Parathyroid adenoma (tissue), 2 donors: ENCODE results near the gene ELAVL4.

Source experiments
- H2AFZ ChIP-seq: fragments of 300-600 bp; sonication (generic); one replicate; pipeline ENCODE4 v1.7.0; 2017; ENCODE audit warnings: antibody characterized with exemption, mild to moderate bottlenecking
- H3K27ac ChIP-seq: fragments of 300-600 bp; sonication (generic); one replicate; pipeline ENCODE4 v1.7.0; 2017
- H3K27me3 ChIP-seq: fragments of 300-600 bp; sonication (generic); one replicate; pipeline ENCODE4 v1.7.0; 2017; ENCODE audit warnings: low read length; ENCODE audit not compliant: control insufficient read depth, insufficient read depth
- H3K36me3 ChIP-seq: fragments of 300-600 bp; sonication (generic); one replicate; pipeline ENCODE4 v1.7.0; 2017; ENCODE audit warnings: low read length; ENCODE audit not compliant: control insufficient read depth, insufficient read depth
- H3K4me1 ChIP-seq: fragments of 300-600 bp; sonication (generic); one replicate; pipeline ENCODE4 v1.7.0; 2017; ENCODE audit warnings: control low read depth
- H3K4me2 ChIP-seq: fragments of 300-600 bp; sonication (generic); one replicate; pipeline ENCODE4 v1.7.0; 2017; ENCODE audit warnings: low read length
- H3K4me3 ChIP-seq: fragments of 300-600 bp; sonication (generic); one replicate; pipeline ENCODE4 v1.7.0; 2017; ENCODE audit warnings: low read depth, low read length
- H3K79me2 ChIP-seq: fragments of 300-600 bp; sonication (generic); one replicate; pipeline ENCODE4 v1.7.0; 2017; ENCODE audit warnings: control low read depth
- H3K9ac ChIP-seq: fragments of 300-600 bp; sonication (generic); one replicate; pipeline ENCODE4 v1.7.0; 2017; ENCODE audit warnings: mild to moderate bottlenecking
- H3K9me3 ChIP-seq: fragments of 300-600 bp; sonication (generic); one replicate; pipeline ENCODE4 v1.7.0; 2017; ENCODE audit warnings: low read length; ENCODE audit not compliant: control insufficient read depth
- TF ChIP-seq, protein P1 (sequence below): fragments of 300-600 bp; sonication (generic); IDR thresholded peaks from one replicate; pipeline ENCODE4 v1.7.0; 2017; ENCODE audit warnings: antibody characterized with exemption, mild to moderate bottlenecking
- donor health status: primary hyperparathyroidism.

Gene ELAVL4

DNA sequence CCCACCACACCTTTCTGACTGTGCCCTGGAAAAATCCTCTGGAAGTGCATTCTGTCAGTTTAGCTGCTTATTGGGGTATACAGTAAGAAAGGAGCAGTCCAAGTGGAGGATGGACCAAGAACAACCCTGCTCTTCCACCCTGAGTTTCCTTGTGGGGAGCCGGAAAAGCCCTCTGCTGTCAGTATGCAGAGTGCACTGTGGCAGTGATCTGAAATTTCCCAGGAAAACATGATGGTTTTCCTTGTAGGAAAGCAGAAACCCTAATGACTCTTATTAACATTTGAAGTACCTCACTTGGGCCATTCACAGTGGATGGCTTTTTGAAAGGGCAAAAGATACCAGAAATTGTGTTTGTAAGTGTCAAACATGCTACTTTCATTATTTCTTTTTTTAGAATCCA is 20.5 kb downstream of the ELAVL4 start:
- no peaks in the 10 kb centered on the region for H3K9me3 ChIP-seq
- H3K9ac ChIP-seq = no peak overlapping the region
- H3K4me1 ChIP-seq = no peaks in the 10 kb centered on the region
- no peaks in the 10 kb centered on the region for H3K79me2 ChIP-seq
- no peak overlapping the region for H3K4me2 ChIP-seq
- no peaks in the 10 kb centered on the region for H3K36me3 ChIP-seq
- no peak overlapping the region for H2AFZ ChIP-seq
- no peak overlapping the region for H3K27ac ChIP-seq
- H3K27me3 ChIP-seq = no peaks in the 10 kb centered on the region
- no peak overlapping the region for H3K4me3 ChIP-seq
- TF ChIP-seq, protein P1, sequence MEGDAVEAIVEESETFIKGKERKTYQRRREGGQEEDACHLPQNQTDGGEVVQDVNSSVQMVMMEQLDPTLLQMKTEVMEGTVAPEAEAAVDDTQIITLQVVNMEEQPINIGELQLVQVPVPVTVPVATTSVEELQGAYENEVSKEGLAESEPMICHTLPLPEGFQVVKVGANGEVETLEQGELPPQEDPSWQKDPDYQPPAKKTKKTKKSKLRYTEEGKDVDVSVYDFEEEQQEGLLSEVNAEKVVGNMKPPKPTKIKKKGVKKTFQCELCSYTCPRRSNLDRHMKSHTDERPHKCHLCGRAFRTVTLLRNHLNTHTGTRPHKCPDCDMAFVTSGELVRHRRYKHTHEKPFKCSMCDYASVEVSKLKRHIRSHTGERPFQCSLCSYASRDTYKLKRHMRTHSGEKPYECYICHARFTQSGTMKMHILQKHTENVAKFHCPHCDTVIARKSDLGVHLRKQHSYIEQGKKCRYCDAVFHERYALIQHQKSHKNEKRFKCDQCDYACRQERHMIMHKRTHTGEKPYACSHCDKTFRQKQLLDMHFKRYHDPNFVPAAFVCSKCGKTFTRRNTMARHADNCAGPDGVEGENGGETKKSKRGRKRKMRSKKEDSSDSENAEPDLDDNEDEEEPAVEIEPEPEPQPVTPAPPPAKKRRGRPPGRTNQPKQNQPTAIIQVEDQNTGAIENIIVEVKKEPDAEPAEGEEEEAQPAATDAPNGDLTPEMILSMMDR = no peak

DNA sequence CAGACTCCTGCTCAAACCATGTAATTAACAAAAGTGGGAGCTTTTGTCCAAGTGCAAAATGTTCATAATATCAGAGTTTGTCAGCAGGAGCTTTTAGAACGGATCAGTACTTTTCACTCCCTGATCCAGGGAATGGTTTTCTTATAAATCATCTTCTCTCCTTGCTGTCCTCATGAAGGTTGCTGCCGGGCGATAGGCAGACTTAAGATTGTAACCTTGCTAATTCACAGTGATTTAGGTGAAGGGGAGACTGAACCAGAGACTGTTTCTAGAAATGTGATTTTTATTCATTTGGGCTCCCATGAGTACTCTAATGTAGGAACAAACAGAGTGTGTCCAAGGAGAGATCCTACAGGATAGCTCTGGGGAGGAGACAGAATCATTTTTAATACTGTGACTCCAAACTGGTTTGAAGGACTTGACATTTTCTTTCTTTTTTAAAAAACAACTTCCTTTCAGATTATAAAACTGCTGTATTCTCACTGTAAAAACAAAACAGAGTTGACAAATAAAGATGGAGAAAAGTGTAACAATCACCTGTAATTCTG is 23.7 kb downstream of the ELAVL4 start:
- H3K4me3 ChIP-seq = no peak overlapping the region
- no peaks in the 10 kb centered on the region for H3K9me3 ChIP-seq
- H3K4me1 ChIP-seq = no peaks in the 10 kb centered on the region
- no peaks in the 10 kb centered on the region for H3K27me3 ChIP-seq
- no peak overlapping the region for H3K27ac ChIP-seq
- H3K4me2 ChIP-seq = no peak overlapping the region
- H3K79me2 ChIP-seq = no peaks in the 10 kb centered on the region
- TF ChIP-seq, protein P1 = no peak
- no peaks in the 10 kb centered on the region for H3K36me3 ChIP-seq
- no peak overlapping the region for H3K9ac ChIP-seq
- no peak overlapping the region for H2AFZ ChIP-seq

DNA sequence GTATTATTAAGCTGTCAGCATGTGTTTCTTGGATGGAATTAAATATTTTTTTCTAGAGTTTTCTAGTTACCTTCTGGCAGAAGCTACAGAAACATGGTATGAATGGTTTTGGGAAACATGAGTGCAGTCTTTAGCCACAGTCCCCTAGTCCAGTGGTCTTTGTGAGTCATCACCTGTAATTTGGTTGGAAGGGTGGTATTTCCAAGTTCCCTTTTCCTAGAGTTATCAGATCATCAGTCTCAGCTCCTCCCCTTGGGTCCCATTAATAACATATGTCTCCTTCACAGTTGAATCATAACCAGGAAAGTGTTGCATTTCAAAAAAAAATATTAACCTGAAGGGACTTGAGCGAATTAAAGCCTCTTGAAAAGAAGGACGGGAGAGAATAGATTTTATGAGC is 27.0 kb downstream of the ELAVL4 start:
- H3K9ac ChIP-seq = no peak overlapping the region
- no peaks in the 10 kb centered on the region for H3K27me3 ChIP-seq
- no peaks in the 10 kb centered on the region for H3K4me1 ChIP-seq
- no peak overlapping the region for H2AFZ ChIP-seq
- no peaks in the 10 kb centered on the region for H3K9me3 ChIP-seq
- H3K36me3 ChIP-seq = no peaks in the 10 kb centered on the region
- no peak overlapping the region for H3K27ac ChIP-seq
- no peak overlapping the region for H3K4me3 ChIP-seq
- TF ChIP-seq, protein P1 = no peak
- no peaks in the 10 kb centered on the region for H3K79me2 ChIP-seq
- no peak overlapping the region for H3K4me2 ChIP-seq

DNA sequence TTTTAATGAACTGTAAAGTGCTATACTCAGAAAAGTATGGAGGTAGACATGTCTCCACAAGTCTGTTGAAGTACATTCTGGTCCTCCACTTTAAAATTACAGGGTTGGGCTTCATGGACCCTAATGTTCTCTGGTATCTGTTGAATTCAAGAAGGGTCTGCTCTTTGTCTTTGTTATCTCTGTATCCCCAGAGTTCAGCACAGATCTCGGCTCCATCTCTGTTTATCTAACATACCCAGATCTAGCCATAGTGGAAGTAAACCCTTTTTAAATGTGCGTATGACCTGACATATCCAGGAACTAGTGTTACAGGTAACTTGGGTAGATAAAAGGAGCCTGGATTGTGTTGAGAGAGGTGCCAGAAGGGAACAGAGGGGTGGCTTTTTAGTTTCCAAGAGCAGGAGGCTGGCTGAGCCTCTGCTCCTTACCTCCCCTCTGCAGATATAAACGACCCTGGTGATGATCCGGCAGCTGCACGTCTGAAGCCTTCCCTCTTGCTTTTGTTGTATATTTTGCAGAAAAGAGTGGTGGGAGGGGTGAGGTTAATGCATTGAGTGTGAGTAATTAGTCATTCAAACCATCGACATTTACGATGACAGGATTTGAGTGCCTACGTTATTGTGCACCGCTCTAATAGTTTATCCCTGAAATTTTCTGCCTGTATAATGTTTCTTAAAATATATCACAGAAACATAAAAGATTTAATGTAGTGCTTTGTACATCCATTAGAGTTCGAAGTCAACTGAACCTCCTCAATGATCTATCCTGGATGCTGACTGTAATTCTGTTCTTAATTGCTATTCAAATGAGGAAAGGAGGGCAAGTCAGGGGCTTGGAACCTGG is 30.8 kb downstream of the ELAVL4 start:
- H3K36me3 ChIP-seq = no peaks in the 10 kb centered on the region
- TF ChIP-seq, protein P1 = no peak
- no peaks in the 10 kb centered on the region for H3K4me1 ChIP-seq
- H3K4me3 ChIP-seq = no peak overlapping the region
- no peaks in the 10 kb centered on the region for H3K9me3 ChIP-seq
- no peak overlapping the region for H3K9ac ChIP-seq
- no peak overlapping the region for H3K4me2 ChIP-seq
- H3K27me3 ChIP-seq = no peaks in the 10 kb centered on the region
- H3K79me2 ChIP-seq = no peaks in the 10 kb centered on the region
- H3K27ac ChIP-seq = no peak overlapping the region
- H2AFZ ChIP-seq = no peak overlapping the region

DNA sequence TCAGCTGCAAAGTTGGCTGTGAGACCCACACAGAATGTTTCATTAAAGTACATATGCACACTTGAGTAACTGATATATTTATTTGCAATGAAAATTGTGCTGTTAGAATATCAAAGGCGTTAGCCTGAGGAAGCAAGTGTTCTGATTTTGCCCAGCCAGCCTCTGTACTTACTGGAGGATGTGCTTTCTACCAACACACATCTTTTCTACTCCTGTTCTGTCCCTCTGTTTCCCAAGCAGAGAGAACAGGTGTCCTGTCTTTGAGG is 31.4 kb downstream of the ELAVL4 start:
- Histone ChIP-seq H3K4me3 (no peak overlapping the region), H3K9me3 (no peaks in the 10 kb centered on the region)
- TF ChIP-seq, protein P1 = no peak

More for the DNA sequence above, 31.4 kb downstream of the ELAVL4 start:
- no peaks in the 10 kb centered on the region for H3K27me3 ChIP-seq
- no peak overlapping the region for H3K27ac ChIP-seq
- no peak overlapping the region for H3K9ac ChIP-seq
- no peaks in the 10 kb centered on the region for H3K36me3 ChIP-seq
- H2AFZ ChIP-seq = no peak overlapping the region
- H3K4me2 ChIP-seq = no peak overlapping the region
- H3K79me2 ChIP-seq = no peaks in the 10 kb centered on the region
- H3K4me1 ChIP-seq = no peaks in the 10 kb centered on the region
